Embryonic facial prominence (tissue), 1 donor: Measurements from ENCODE around the gene SELENOM.
"Not testable (repeated sequence)": the region's sequence is repeated elsewhere in the genome, so short reads cannot be mapped to it uniquely, and the experiment has no call there.

Source experiments
- DNase-seq: peaks from one replicate; pipeline ENCODE4 v3.0.0-alpha.2; 2016; ENCODE audit errors: extremely low spot score

The SELENOM gene

GRCh38 chr22:31078389-31078788 is 29.0 kb downstream of the SELENOM start:
- not testable (repeated sequence) for DNase-seq

- DNase-seq = no peak
Measured at GRCh38 chr22:31077681-31078080, 29.7 kb downstream of the SELENOM start.

GRCh38 chr22:31075961-31076360 is 31.4 kb downstream of the SELENOM start:
- DNase-seq = no peak

- DNase-seq = not testable (repeated sequence)
Measured at GRCh38 chr22:31073545-31074145, 33.7 kb downstream of the SELENOM start.

DNA sequence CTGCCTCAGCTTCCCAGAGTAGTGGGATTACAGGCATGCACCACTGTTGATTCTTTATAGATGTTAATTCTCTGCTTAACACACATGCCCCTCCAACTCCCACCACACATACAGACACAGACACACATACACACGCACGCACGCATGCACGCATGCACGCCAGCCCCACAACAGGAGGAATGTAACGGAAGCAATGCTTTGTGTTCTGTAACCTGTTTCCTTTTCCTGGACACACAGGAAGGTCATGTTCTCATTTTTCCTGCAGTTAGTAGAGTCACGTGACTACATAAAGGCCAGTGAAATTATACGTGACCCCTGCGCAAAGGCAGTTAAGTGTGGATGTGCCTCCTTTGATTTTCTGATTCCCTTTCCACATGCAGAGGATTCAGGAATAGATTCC is 34.2 kb downstream of the SELENOM start:
- not testable (repeated sequence) for DNase-seq

DNA sequence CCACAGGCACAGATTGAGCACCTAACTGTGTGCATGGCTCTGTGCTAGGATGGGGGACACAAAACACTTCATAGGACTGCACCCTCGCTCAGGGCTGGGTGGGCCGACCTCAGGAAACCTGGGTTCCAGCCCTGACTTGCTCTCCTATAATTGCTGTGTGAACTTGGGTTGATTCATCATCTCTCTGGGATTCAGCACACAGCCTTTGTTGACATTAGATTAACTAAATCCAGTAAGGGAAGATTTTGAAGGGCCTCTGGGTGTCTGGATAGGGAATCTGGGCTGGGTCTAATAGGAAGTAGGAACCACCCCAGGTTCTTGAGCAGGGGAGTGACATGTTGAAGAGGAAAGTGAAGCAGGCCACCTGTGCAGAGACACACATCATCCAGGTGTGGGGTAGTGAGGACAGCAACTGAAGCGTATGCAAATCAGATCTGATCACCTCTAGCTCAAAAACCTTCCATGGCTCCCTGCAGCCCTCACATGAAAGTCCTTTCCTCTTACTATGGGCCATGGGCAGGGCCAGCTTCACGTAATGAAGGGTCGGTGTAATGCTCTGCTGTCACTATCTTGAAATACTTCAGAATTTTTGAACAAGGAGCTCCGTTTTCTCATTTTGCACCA is 37.6 kb downstream of the SELENOM start:
- DNase-seq = not testable (repeated sequence)

- DNase-seq = no peak
Measured at GRCh38 chr22:31068970-31069369, 38.4 kb downstream of the SELENOM start.

GRCh38 chr22:31064369-31064768 is 43.0 kb downstream of the SELENOM start:
- DNase-seq = no peak

DNA sequence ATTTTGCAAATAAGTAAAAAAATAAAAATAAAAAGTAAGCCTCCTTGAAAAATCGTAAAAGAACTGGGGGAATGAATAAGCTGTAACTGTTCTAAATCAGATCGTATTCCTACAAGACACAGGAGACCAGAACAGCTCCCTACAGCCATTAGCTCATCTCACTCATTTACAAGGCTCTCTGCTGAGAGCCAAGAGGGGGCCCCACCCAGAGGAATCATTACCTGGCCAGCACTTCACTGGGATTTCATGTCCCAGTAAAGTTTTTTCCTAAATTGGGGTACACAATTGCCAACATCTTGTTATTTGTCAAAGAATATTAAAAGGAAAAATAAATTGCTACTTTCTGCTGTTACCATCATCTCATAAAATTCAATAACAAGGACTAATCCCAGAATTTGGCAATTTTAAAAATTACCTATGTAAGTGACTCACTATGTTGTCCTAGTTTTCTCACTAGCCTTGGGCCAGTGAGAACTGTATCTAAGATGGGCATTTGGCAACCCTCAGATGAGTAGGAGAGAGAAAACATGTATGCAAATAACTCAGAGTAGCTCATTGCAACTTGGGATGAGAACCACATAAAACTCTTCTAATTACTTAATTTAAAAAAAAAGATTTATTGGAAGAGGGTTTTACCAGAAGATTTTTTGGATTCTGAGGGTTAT is 44.7 kb downstream of the SELENOM start:
- no peak for DNase-seq

DNA sequence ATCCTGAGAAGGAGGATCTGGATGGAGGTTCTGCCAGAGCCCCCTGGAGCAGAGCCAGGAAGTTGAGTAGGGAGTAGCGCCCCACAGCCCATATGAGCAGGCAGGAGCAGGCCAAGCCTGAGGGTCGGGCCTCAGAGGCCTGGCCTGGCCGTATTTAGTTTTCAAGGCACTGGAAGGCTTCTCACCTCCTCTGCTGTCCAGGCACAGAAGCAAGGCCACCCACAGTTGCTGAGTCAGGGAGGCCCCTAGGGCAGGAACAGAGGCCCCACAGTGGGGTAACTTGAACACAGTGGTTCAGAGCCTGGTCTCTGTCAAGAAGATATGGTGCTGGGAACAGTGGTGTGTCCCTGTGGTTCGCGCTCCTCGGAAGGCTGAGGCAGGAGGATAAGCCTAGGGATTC is 47.7 kb downstream of the SELENOM start:
- not testable (repeated sequence) for DNase-seq

GRCh38 chr22:31056986-31057599 is 50.3 kb downstream of the SELENOM start:
- DNase-seq = no peak

DNA sequence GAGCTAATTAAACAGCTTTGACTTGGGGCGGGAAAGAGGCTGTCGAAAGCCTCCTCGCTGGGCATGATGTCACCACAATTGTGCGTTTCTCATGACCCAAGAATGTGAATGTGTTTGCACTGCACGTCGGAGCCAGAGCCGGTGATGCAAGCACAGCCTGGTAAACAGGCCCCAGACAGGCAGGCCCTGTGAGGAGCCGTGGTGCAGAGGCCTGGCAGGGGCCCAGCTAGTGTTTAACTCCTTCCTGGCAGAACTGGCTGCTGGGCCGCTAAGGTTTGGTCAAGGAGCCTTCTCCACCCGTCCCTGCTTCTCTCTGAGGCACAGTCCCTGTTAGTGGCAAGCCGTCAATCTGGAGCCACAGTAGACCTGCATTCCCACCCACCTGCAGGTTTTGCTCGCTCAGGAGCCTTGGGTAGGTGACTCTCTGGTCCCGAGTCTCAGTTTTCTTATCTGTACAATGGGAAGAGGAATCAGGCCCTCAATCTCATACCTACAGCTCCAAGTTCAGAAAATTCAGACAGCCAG is 51.7 kb downstream of the SELENOM start:
- DNase-seq = peak; percentile 88

- no peak for DNase-seq
Measured at GRCh38 chr22:31055117-31055634, 52.2 kb downstream of the SELENOM start.
